ENCODE data around the gene HPS5.

DNA sequence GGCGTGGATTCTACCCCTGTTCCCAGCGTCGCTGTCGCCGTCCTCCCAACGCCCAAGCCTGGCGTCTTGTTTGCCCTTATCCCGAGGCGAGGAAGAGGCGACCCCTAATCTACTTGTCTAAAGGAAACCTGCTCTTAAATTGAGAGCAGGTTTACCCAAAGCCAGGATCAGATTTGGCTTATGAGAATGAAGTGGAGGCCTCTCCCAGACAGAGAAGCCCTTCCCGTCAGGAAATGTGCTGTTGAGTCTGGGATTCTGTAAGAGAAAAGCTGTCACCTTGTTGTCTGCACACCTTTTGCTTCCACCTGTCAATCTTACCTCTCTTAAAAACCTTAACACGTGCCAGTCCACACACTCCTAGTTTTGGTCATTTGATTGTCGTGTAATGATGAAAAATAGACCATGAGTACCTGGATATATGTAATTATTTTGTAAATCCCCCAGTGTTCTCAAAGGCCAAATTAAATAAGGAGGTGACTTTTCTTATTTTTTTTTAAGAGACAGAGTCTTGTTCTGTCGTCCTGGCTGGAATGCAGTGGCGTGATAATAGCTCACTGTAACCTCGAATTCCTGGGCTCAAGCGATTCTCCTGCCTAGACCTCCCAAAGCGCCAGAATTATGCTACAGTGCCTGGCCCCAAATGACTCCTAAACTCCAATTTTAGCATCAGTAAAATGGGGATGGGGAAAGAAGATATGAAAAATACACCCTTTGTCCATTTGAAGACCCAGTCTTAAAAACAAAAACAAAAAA lies 1.1 kb upstream of the HPS5 start:
- TF ChIP-seq CTCF (IDR thresholded peaks at IDR 0.05) (no peak), POLR2AphosphoS5 (IDR thresholded peaks at IDR 0.05) (no peak), POLR2A (IDR thresholded peaks at IDR 0.05) (no peak), EP300 (IDR thresholded peaks at IDR 0.05) (no peak)
